Endothelial cell of umbilical vein (primary cell): ENCODE data around the gene DMWD. TPM values are rescaled to one million over a fixed set of nuclear protein-coding genes. Genes with fewer than 3 reads are reported as not detected.

ENCODE experiments used
- BruUV-seq: library from RNA; stranded (reverse); fragments of 400-500 nt; replicated peaks from 2 replicates; lab custom pipeline; 2021; lab: Mats Ljungman, UMichigan
- CTCF ChIA-PET: fragments of 300-600, 350-600 bp; sonication (Branson Sonifier 250); formaldehyde crosslinking; loops from one replicate; lab custom pipeline; 2021; ENCODE audit warnings: antibody characterized with exemption, inconsistent platforms; lab: Charles Lee
- POLR2A ChIA-PET: fragments of 300-600, 350-600 bp; sonication (Branson Sonifier 250); formaldehyde crosslinking; loops from one replicate; lab custom pipeline; 2021; ENCODE audit warnings: antibody characterized with exemption, inconsistent platforms; lab: Charles Lee
- DNase-seq: peaks from one replicate; pipeline ENCODE4 v3.0.0-alpha.2; 2011; ENCODE audit warnings: low read depth, low spot score
- FAIRE-seq: peaks from 2 replicates; lab custom pipeline; 2011; peaks lifted over from hg19 to GRCh38; lab: Jason Lieb, UNC
- H2AFZ ChIP-seq: 2 replicates; pipeline ENCODE4 v1.6.0; 2012; ENCODE audit warnings: low read depth, low read length, control low read depth, inconsistent platforms
- H3K27ac ChIP-seq: 2 replicates; pipeline ENCODE4 v1.5.1; 2011; ENCODE audit warnings: low read depth, mild to moderate bottlenecking, control low read depth, low read length, moderate library complexity; ENCODE audit not compliant: insufficient read depth
- H3K27me3 ChIP-seq, 2 experiments: 2 replicates each; pipeline versions ENCODE4 v1.6.0 to v1.6.1; 2011; ENCODE audit warnings: low read length in 2 of 2, mixed read lengths in 1 of 2; ENCODE audit not compliant: control insufficient read depth in 2 of 2, insufficient read depth in 2 of 2
- H3K36me3 ChIP-seq, 2 experiments: 2 replicates in 1 of 2; 3 replicates in 1 of 2; pipeline ENCODE4 v1.5.1; 2011; ENCODE audit warnings: low read length in 2 of 2, mild to moderate bottlenecking in 1 of 2, moderate library complexity in 1 of 2; ENCODE audit not compliant: control insufficient read depth in 2 of 2, insufficient read depth in 2 of 2; ENCODE audit errors: extremely low read depth in 1 of 2
- H3K4me1 ChIP-seq: 3 replicates; pipeline ENCODE4 v1.5.1; 2011; ENCODE audit warnings: mild to moderate bottlenecking, low read length; ENCODE audit not compliant: control insufficient read depth, insufficient read depth; ENCODE audit errors: extremely low read depth
- H3K4me2 ChIP-seq: 2 replicates; pipeline ENCODE4 v1.6.1; 2011; ENCODE audit warnings: low read length, control low read depth, mixed read lengths; ENCODE audit not compliant: insufficient read depth
- H3K4me3 ChIP-seq, 3 experiments: fragments of 200-600 bp in 1 of 3; sonication (generic), shearing (Covaris generic) in 1 of 3; replicated peaks in 1 of 3; 2 replicates each; pipeline ENCODE4 v1.5.1; 2011 to 2016; ENCODE audit warnings: control low read depth in 3 of 3, low read length in 3 of 3, mild to moderate bottlenecking in 2 of 3, inconsistent platforms in 1 of 3, low read depth in 1 of 3, moderate library complexity in 1 of 3; ENCODE audit not compliant: insufficient read depth in 1 of 3
- H3K79me2 ChIP-seq: 2 replicates; pipeline ENCODE4 v1.6.0; 2012; ENCODE audit warnings: low read length, inconsistent platforms; ENCODE audit not compliant: control insufficient read depth, insufficient read depth
- H3K9ac ChIP-seq: replicated peaks from 2 replicates; pipeline ENCODE3; 2011; ENCODE audit warnings: low read length, control low read depth; ENCODE audit not compliant: insufficient read depth; ENCODE audit errors: extremely low read depth
- H3K9me1 ChIP-seq: replicated peaks from 3 replicates; pipeline ENCODE4 v1.6.0; 2011; ENCODE audit warnings: mild to moderate bottlenecking, low read length; ENCODE audit not compliant: control insufficient read depth, insufficient read depth; ENCODE audit errors: extremely low read depth
- H3K9me3 ChIP-seq: replicated peaks from 2 replicates; pipeline ENCODE4 v1.5.1; 2012; ENCODE audit warnings: low read length, inconsistent platforms; ENCODE audit not compliant: control insufficient read depth, insufficient read depth
- H4K20me1 ChIP-seq: replicated peaks from 2 replicates; pipeline ENCODE3; 2011; ENCODE audit warnings: mild to moderate bottlenecking, low read length; ENCODE audit not compliant: control insufficient read depth, insufficient read depth; ENCODE audit errors: extremely low read depth
- CTCF ChIP-seq, 2 donors: IDR thresholded peaks; 1 replicate in 1 of 2; 2 replicates in 1 of 2; pipeline ENCODE4 v1.5.1; 2011; ENCODE audit warnings: low read length in 2 of 2, mild to moderate bottlenecking in 2 of 2, moderate library complexity in 2 of 2, control low read depth in 1 of 2, inconsistent platforms in 1 of 2, low read depth in 1 of 2; ENCODE audit not compliant: insufficient read depth in 1 of 2; ENCODE audit errors: extremely low read depth in 1 of 2
- EZH2 ChIP-seq: IDR thresholded peaks from 2 replicates; pipeline ENCODE4 v1.6.1; 2012; ENCODE audit warnings: borderline replicate concordance, low read depth, mild to moderate bottlenecking, moderate library complexity, low read length, inconsistent platforms; ENCODE audit not compliant: severe bottlenecking
- FOS ChIP-seq: IDR thresholded peaks from 2 replicates; pipeline ENCODE4 v1.6.1; 2011; ENCODE audit warnings: mild to moderate bottlenecking, low read length, moderate library complexity, borderline replicate concordance; ENCODE audit not compliant: insufficient read depth
- GATA2 ChIP-seq: IDR thresholded peaks from 2 replicates; pipeline ENCODE4 v1.7.0; 2011; ENCODE audit warnings: low read depth, mild to moderate bottlenecking, moderate library complexity, mixed read lengths, low read length; ENCODE audit not compliant: insufficient read length, insufficient read depth
- JUN ChIP-seq: IDR thresholded peaks from 2 replicates; pipeline ENCODE4 v1.6.1; 2011; ENCODE audit warnings: borderline replicate concordance, low read depth; ENCODE audit not compliant: insufficient read length, insufficient read depth
- MAX ChIP-seq: IDR thresholded peaks from 2 replicates; pipeline ENCODE4 v1.6.1; 2011; ENCODE audit not compliant: insufficient read depth, insufficient read length
- MYC ChIP-seq: IDR thresholded peaks from one replicate; pipeline ENCODE4 v1.6.1; 2011; ENCODE audit warnings: mild to moderate bottlenecking, low read depth, low read length
- POLR2A ChIP-seq: IDR thresholded peaks from 2 replicates; pipeline ENCODE4 v1.6.1; 2012; ENCODE audit warnings: low read depth, mild to moderate bottlenecking, control low read depth, low read length
- POLR2AphosphoS5 ChIP-seq: IDR thresholded peaks from 2 replicates; pipeline ENCODE4 v1.6.1; 2012; ENCODE audit warnings: low read depth, mild to moderate bottlenecking, control low read depth, low read length, moderate library complexity; ENCODE audit not compliant: insufficient read depth
- dilution Hi-C: fragments of 300-500 bp; cut with MboI; formaldehyde crosslinking; loops from one replicate; pipeline ENCODE4 v1.15.0; 2019; ENCODE audit warnings: low sequenced_read_pairs; ENCODE audit not compliant: extremely low pct_ligation_motif_present
- intact Hi-C: fragments of 100-400 bp; cut with micrococcal nuclease; formaldehyde crosslinking; loops from one replicate; pipeline ENCODE4 v1.10.0; 2022
- polyA plus RNA-seq, 4 experiments: library from polyadenylated mRNA; depleted of rRNA in 3 of 4; stranded (reverse) in 3 of 4; unstranded in 1 of 4; fragments of >200 nt; gene quantifications; 2 replicates each; pipeline versions ENCODE4 v1.2.1 to v1.2.3, GENCODE V29; 2011 to 2012; ENCODE audit warnings: missing spikeins in 1 of 4
- total RNA-seq: library from RNA; stranded (reverse); gene quantifications from 2 replicates; pipeline ENCODE4 v1.2.3, GENCODE V29; 2021

Gene DMWD
- total and polyA plus RNA-seq, 2 donors (not counting 3 experiments of a cell fraction or from before 2014, with no cell fraction given) = 36.9 to 81.1 TPM

DNA sequence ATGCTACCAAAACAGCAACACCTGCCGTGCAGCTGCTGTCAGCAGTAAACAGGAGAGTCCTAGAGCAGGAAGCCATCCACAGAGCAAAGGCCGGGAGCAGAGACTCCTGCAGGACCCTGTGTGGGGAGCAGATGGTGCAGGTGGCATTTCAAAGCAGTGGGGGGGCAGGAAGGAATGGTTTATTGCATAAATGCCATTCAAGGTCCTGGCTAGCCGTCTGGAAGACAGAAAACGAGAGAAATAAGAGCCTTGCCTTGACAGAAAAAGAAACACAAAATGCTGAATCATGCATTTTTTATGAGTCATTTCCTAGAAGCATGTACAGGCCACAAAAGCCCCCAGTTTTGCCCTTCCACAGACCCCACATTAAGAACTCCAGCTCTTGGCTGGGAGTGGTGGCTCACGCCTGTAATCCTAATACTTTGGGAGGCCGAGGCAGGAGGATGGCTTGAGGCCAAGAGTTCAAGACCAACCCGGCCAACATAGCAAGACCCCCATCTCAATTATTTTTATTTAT is 17.1 kb upstream of the DMWD start:
- intact Hi-C loops (no loop called here), dilution Hi-C loops (no loop called here)
- Histone ChIP-seq H3K27me3 (no peaks in the 10 kb centered on the region), H3K9me3 (no peaks in the 10 kb centered on the region), H2AFZ (peak overlapping the region; percentile 36), H3K9me1 (no peaks in the 10 kb centered on the region), H3K36me3 (no peaks in the 10 kb centered on the region), H4K20me1 (no peaks in the 10 kb centered on the region), H3K4me3 (no peak overlapping the region), H3K27ac (peak overlapping the region; percentile 59), H3K9ac (peak overlapping the region; percentile 0), H3K4me1 (peaks cover 12% of the 10 kb centered on the region), H3K4me2 (no peak overlapping the region), H3K79me2 (no peaks in the 10 kb centered on the region)
- POLR2A ChIA-PET = no interaction called here
- no TSS peak for BruUV-seq
- CTCF ChIA-PET = interaction anchor here (1.4 to 3.3 kb wide), 3 partner anchors 8 to 40 kb away, joined by 6 to 17 read pairs (median 12); partner anchors contain the start of gene SIX5
- DNase-seq = peak; percentile 70
- FAIRE-seq = peak; percentile 97
- TF ChIP-seq FOS (no peak), MAX (no peak), CTCF (IDR thresholded peaks at IDR 0.05; ENCODE audit: extremely low read depth in 1 of 2, insufficient read depth in 1 of 2, low read depth in 1 of 2, low read length in 2 of 2) (no peak), POLR2AphosphoS5 (no peak), JUN (peak; percentile 63), GATA2 (no peak), MYC (no peak), POLR2A (no peak), EZH2 (no peak)
